Right atrium auricular region (tissue), 2 donors: ENCODE results near the gene FOXL3. TPM values are rescaled to one million over a fixed set of nuclear protein-coding genes. Genes with fewer than 3 reads are reported as not detected.

ENCODE experiments used
- DNase-seq: peaks from one replicate; pipeline ENCODE4 v3.0.0-alpha.2; 2019; ENCODE audit warnings: low spot score
- H3K27ac ChIP-seq, 2 donors: fragments of 200-600 bp; sonication (generic); 1 replicate in 1 of 2; 2 replicates in 1 of 2; pipeline ENCODE4 v1.5.1; 2016 to 2019
- H3K27me3 ChIP-seq, 2 donors: fragments of 200-600 bp; sonication (generic); one replicate each; pipeline versions ENCODE4 v1.5.1 to v1.6.0; 2017 to 2019
- H3K36me3 ChIP-seq: fragments of 200-600 bp; sonication (generic); one replicate; pipeline ENCODE4 v1.5.1; 2016
- H3K4me1 ChIP-seq, 2 donors: fragments of 200-600 bp; sonication (generic); one replicate each; pipeline versions ENCODE4 v1.5.1 to v1.6.0; 2017 to 2019
- H3K4me3 ChIP-seq, 2 donors: fragments of 200-600 bp; sonication (generic); 1 replicate in 1 of 2; 2 replicates in 1 of 2; pipeline ENCODE4 v1.5.1; 2017 to 2019; ENCODE audit warnings: mild to moderate bottlenecking in 1 of 2, moderate library complexity in 1 of 2
- H3K9me3 ChIP-seq, 2 donors: fragments of 200-600 bp; sonication (generic); one replicate each; pipeline ENCODE4 v1.5.1; 2019
- CTCF ChIP-seq, 2 donors: fragments of 200-600 bp; sonication (generic); IDR thresholded peaks; one replicate each; pipeline ENCODE4 v1.5.1; 2019; ENCODE audit warnings: antibody characterized with exemption in 2 of 2
- total RNA-seq, 2 donors: library from RNA; depleted of rRNA; stranded (reverse); fragments of >200 nt; gene quantifications; one replicate each; pipeline ENCODE4 v1.1.0, GENCODE V29; 2016

The FOXL3 gene
- total RNA-seq, 2 donors from 2014 or later = not detected

- no peak for DNase-seq
- no peak for TF ChIP-seq CTCF (IDR thresholded peaks at IDR 0.05)
- no peak overlapping the region for H3K4me3 ChIP-seq
- H3K9me3 ChIP-seq = no peaks in the 10 kb centered on the region
- no peaks in the 10 kb centered on the region for H3K36me3 ChIP-seq
- peaks cover 0 to 16% of the 10 kb centered on the region in 2 donors for H3K4me1 ChIP-seq
- H3K27me3 ChIP-seq = peaks cover 15 to 18% of the 10 kb centered on the region in 2 donors
- no peak overlapping the region for H3K27ac ChIP-seq
Observed at GRCh38 chr7:290554-291372, 793 bp downstream of the FOXL3 start.

- Histone ChIP-seq H3K27ac (no peak overlapping the region), H3K36me3 (no peaks in the 10 kb centered on the region), H3K27me3 (peaks cover 15 to 18% of the 10 kb centered on the region in 2 donors), H3K9me3 (no peaks in the 10 kb centered on the region), H3K4me3 (no peak overlapping the region), H3K4me1 (peaks cover 0 to 16% of the 10 kb centered on the region in 2 donors)
- DNase-seq = no peak
- no peak for TF ChIP-seq CTCF (IDR thresholded peaks at IDR 0.05)
Observed at GRCh38 chr7:291373-292092, 1.6 kb downstream of the FOXL3 start.

- Histone ChIP-seq H3K27me3 (peaks cover 15 to 18% of the 10 kb centered on the region in 2 donors), H3K4me1 (peaks cover 0 to 16% of the 10 kb centered on the region in 2 donors), H3K4me3 (no peak overlapping the region), H3K36me3 (no peaks in the 10 kb centered on the region), H3K27ac (no peak overlapping the region), H3K9me3 (no peaks in the 10 kb centered on the region)
- TF ChIP-seq CTCF (IDR thresholded peaks at IDR 0.05) = no peak
- DNase-seq = no peak
Observed at GRCh38 chr7:292226-292625, 2.3 kb downstream of the FOXL3 start.

- DNase-seq = no peak
- H3K27ac ChIP-seq = no peak overlapping the region
- peaks cover 0 to 16% of the 10 kb centered on the region in 2 donors for H3K4me1 ChIP-seq
- TF ChIP-seq CTCF (IDR thresholded peaks at IDR 0.05) = no peak
- no peak overlapping the region for H3K4me3 ChIP-seq
- no peaks in the 10 kb centered on the region for H3K36me3 ChIP-seq
- no peaks in the 10 kb centered on the region for H3K9me3 ChIP-seq
- peaks cover 15 to 18% of the 10 kb centered on the region in 2 donors for H3K27me3 ChIP-seq
Observed at GRCh38 chr7:292826-293225, 2.9 kb downstream of the FOXL3 start.

GRCh38 chr7:293681-294439 lies 3.9 kb downstream of the FOXL3 start:
- no peak overlapping the region for H3K27ac ChIP-seq
- no peak for TF ChIP-seq CTCF (IDR thresholded peaks at IDR 0.05)
- no peaks in the 10 kb centered on the region for H3K9me3 ChIP-seq
- H3K27me3 ChIP-seq = peaks cover 15 to 18% of the 10 kb centered on the region in 2 donors
- DNase-seq = no peak
- no peaks in the 10 kb centered on the region for H3K36me3 ChIP-seq
- peaks cover 0 to 16% of the 10 kb centered on the region in 2 donors for H3K4me1 ChIP-seq
- no peak overlapping the region for H3K4me3 ChIP-seq
